ENCODE data around the gene SERPINA1.
"Not testable (repeated sequence)": the region's sequence is repeated elsewhere in the genome, so short reads cannot be mapped to it uniquely, and the experiment has no call there.

SERPINA1 gene

DNA sequence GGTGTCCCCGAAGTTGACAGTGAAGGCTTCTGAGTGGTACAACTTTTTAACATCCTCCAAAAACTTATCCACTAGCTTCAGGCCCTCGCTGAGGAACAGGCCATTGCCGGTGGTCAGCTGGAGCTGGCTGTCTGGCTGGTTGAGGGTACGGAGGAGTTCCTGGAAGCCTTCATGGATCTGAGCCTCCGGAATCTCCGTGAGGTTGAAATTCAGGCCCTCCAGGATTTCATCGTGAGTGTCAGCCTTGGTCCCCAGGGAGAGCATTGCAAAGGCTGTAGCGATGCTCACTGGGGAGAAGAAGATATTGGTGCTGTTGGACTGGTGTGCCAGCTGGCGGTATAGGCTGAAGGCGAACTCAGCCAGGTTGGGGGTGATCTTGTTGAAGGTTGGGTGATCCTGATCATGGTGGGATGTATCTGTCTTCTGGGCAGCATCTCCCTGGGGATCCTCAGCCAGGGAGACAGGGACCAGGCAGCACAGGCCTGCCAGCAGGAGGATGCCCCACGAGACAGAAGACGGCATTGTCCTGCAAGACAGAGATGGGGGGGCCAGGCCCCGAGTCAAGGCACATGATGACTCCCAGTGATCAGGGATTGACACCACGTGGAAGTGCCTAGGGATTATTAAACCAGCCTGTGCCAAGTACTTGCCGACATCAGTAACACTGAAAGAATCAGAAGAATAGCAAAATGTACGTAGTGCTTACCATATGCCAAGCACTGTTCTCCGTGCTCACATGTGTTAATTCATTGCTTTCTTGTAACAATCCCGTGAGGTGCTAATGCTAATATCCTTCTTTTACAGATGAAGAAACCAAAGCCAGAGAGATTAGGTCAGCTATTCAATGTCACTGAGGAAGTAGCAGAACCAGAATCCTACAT is 5.4 kb downstream of the SERPINA1 start:
- no peak for FAIRE-seq

DNA sequence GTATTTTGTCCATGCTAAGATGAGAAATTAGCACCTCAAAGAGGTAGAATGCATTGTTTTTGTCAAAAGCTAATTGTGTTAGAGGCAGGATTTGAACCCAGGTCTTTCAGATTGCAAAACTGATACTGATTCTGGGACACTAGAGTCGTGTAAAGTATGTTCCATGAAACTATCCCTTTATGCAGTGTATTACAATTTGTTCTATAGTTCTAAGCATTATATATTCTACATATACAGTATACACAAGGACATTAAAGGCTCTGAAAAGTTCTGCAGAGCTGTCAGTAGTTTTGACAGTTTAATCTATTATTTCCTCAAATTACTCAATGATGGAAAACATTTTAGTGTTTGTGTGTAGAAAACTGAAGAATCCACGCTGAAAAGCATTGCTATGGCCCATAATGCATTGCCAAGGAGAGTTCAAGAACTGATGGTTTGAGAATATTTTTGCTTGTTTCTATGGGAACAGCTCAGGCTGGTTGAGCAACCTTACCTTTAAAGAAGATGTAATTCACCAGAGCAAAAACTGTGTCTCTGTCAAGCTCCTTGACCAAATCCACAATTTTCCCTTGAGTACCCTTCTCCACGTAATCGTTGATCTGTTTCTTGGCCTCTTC is 6.2 kb downstream of the SERPINA1 start:
- FAIRE-seq = no peak

DNA sequence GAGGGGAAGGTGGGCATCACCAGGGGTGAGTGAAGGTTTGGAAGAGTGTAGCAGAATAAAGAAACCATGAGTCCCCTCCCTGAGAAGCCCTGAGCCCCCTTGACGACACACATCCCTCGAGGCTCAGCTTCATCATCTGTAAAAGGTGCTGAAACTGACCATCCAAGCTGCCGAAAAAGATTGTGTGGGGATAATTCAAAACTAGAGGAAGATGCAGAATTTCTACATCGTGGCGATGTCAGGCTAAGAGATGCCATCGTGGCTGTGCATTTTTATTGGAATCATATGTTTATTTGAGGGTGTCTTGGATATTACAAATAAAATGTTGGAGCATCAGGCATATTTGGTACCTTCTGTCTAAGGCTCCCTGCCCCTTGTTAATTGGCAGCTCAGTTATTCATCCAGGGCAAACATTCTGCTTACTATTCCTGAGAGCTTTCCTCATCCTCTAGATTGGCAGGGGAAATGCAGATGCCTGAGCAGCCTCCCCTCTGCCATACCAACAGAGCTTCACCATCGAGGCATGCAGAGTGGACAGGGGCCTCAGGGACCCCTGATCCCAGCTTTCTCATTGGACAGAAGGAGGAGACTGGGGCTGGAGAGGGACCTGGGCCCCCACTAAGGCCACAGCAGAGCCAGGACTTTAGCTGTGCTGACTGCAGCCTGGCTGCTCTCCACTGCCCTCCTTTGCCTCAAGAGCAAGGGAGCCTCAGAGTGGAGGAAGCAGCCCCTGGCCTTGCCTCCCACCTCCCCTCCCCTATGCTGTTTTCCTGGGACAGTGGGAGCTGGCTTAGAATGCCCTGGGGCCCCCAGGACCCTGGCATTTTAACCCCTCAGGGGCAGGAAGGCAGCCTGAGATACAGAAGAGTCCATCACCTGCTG is 7.0 kb downstream of the SERPINA1 start:
- no peak for FAIRE-seq

DNA sequence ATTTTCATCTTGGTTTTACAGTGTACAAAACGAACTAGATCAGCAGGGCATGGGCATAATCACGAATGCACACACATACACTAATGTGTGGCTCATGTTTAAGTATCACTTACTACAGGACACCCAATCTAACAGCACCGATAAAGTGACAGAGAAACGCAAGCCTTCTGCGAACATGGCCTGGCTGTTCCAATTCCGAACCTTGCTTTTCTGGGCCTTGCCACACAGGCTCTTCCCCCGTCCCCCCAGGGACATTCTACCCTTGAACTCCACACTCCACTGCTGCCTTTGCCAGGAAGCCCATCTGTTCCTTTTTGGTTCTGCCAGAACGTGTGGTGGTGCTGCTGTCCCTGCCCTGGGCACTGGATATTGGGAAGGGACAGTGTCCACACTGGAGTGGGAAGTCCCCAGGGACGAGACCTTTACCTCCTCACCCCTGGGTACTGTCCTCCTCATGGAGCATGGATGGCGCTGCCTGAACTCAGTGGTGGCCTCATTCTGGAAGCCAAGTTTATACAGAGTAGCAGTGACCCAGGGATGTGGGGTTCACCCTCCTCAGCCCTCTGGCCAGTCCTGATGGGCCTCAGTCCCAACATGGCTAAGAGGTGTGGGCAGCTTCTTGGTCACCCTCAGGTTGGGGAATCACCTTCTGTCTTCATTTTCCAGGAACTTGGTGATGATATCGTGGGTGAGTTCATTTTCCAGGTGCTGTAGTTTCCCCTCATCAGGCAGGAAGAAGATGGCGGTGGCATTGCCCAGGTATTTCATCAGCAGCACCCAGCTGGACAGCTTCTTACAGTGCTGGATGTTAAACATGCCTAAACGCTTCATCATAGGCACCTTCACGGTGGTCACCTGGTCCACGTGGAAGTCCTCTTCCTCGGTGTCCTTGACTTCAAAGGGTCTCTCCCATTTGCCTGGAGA is 7.9 kb downstream of the SERPINA1 start:
- FAIRE-seq = no peak

DNA sequence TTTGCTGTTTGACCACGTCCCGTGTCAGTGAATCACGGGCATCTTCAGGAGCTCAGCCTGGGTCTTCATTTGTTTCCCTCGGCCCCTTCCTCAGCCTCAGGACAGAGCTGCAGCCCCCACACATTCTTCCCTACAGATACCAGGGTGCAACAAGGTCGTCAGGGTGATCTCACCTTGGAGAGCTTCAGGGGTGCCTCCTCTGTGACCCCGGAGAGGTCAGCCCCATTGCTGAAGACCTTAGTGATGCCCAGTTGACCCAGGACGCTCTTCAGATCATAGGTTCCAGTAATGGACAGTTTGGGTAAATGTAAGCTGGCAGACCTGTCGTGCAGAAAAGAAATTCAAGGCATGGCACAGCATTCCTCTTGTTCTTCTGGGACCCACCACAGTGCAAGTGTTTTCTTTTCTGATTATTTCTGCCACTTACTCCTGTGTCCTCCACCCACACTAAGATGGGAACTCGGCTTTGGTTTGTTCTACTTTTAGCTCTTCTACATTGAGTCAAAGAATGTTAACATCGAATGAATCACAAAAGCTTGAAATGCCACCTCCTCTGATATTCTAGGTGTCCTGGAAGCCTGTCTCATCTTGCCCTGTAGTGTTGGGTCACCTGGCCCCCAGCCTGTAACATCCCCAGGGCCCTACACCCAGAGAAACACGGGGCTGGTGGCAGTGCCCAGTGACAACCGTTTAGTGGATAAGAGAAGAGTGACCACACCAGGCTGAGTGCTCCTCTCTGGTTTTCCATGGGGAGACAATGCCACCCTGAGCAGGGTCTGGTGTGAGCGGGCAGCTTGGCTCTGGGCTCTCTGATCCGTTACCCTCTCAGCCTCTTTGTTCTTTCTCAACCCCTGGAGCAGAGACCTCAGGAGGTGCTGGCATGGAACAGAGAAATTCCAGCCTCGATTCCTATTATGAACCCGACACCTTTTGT is 8.8 kb downstream of the SERPINA1 start:
- FAIRE-seq = no peak

DNA sequence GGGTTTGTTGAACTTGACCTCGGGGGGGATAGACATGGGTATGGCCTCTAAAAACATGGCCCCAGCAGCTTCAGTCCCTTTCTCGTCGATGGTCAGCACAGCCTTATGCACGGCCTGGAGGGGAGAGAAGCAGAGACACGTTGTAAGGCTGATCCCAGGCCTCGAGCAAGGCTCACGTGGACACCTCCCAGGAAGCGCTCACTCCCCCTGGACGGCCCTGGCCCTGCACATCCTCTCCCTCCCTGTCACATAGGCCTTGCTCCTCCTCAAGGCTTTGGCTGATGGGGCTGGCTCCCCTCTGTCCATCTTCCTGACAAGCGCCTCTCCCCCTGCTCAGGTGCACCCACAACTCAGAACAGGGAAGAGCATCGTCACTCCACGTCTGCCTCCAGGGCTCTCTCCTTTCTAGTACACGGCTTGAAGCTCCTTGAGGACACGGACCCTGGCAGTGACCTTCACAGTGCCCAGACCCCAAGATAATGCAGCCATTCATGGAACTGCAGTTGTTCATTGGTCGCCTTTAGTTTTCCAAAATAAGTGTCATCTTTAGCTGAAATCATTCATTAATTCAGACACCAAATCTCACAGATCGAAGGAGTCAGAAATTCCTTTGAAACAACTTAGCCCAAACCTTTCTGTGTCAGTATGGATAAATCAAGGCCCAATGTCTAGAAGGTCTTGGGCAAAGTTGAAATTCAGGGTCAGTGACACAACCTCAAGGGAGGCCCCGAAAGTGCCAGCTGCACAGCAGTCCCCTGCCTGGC is 9.7 kb downstream of the SERPINA1 start:
- no peak for FAIRE-seq

DNA sequence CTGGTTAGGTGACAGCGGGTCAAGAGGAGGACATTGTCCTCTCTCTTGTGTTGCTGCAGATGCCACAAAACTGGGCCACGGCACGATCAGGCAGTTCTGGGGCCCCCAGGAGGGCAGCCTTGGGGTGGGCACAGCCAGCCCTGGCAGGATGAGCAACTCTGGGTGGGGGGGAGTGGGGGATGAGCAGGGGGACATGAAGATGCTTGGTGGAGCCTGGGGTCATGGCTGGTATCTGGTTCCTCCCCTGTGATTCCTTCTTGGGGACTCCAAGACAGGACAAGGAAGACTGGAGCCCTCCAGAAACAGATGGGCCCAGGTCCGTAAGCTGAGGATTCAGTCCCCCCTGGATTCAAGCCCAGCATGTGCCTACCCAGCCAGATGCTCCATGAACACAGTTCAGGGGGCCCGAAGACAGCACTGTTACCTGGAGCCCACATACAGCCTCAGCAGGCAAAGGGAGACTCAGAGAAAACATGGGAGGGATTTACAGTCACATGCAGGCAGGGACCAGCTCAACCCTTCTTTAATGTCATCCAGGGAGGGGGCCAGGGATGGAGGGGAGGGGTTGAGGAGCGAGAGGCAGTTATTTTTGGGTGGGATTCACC is 10.4 kb downstream of the SERPINA1 start:
- no peak for FAIRE-seq

DNA sequence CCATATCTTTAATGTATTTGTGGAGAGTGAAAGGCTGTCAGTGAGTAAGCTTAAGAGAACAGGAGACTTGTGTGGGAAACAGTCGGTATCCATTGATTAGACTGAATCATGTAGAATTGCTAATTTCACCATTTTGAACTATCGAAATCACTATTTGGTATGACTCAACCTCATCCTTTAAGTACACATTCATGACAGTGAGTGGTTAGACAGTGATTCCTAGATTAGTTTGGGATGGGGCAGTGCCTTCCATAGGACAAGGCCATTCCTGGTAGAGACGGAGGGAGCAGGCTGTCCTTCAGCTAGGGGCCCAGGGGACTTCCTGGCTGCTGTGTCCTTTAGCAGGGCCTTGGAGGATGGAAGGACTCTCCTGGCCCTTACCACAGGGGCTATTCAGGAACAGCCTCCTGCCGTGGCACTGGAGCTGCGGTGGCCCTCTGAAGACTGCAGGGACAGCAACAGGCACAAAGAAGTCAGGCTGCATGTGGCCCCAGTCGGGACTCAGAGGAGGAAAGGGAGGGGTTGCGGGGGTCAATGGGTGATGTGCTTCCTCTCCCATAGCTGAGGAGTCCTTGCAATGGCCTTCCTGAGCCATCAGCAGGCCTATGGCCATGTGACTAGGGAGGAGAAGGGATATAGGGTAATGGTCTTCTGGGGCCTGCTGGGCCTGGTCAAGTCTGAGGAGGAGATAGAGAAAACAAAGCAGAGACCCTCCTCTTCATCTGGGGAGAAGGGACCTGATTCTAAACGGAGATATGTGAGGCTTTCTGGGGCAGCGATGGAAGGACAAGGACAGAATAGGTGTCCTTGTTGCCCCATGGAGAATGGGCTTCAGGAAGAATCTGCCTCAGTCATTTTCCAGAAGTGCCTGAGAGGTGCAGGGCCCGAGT is 11.2 kb downstream of the SERPINA1 start:
- FAIRE-seq = no peak

DNA sequence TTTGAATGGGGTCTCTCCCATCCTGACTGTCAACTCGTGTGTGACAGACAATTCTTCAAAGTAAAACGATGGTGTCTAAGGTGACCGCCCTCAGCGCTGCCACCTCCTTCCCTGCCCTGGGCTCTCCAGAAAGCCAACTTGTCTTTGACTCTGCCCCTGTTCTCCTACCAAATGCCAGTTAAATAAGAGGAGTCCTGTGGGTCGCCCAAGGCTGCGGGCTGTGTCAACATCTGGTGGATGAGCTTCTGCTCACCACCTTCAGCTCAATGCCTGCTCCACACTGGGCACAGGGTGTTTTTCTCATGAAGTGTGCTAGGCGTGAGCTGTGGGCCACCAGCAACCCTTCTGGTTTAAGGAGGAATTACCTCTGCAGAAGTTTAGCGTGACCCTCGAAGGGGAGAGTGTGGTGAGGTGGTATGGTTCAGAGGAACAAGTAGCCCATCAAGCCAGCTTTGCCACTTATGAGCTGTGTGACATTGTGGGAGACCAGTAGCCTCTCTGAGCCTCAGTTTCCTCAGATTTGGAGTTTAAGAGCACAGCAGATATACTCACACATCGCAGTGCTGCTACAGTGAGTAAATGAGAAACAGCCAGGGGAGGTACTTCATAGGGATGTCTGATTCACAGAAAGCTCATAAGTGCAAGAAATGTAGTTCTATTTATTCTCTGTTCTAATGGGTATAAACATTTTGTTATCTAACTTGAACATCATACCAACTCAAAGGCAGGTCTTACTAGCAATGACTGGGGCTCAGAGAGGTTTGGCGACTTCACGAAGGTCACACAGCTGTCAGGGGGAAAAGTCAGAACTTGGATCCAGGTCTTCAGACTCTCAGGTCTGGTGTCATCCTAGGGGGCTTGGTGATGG is 12.1 kb downstream of the SERPINA1 start:
- no peak for FAIRE-seq

DNA sequence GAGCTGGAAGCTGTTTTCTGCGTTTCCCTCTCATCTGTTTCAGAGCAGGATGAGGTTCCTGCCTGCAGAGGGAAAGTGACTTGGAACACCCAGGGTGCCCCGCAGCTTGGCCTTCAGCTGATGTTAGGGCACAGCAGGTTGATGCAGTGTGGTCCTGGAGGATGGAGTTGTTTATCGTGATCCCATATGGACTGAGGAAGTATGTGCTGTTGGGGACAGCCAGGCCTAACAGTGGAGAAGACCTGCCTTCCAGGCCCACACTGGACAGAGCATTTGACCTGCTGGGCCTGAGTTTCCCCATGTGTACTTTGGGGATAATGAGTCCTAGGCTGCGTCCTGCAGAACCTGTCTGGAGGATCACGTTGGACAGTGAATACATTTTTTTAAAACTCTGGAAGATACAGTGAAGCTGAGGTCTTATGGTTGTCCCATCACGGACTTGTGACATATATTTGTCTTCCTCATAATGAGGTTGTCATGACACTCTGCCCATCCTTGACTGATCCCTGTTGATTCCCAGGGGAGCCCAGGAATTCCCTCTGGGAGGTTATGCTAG is 12.8 kb downstream of the SERPINA1 start:
- FAIRE-seq = no peak

DNA sequence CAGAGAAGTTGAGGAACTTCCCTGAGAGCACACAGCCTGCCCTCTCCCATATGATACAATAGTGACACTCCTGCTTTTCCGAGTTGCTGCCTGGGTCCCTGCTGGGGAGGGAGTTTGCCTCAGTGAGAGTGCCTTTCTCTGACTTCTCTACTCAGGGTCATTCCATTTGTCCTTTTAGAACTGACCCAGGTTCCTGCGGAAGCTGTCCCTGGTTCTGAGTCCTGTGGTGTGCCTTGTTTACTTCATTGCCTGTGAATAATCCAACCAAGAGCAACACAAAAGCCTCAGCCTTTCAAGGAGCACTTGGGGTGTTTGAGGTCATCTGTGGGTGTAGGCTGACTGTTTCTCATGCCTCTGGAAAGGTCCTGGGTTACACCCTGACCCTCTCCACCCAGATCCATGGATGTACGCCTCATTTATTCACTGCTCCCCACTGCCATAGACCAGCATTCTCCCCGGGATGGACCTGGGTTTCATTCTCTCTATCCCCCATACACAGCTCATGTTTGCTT is 13.6 kb downstream of the SERPINA1 start:
- FAIRE-seq = no peak

DNA sequence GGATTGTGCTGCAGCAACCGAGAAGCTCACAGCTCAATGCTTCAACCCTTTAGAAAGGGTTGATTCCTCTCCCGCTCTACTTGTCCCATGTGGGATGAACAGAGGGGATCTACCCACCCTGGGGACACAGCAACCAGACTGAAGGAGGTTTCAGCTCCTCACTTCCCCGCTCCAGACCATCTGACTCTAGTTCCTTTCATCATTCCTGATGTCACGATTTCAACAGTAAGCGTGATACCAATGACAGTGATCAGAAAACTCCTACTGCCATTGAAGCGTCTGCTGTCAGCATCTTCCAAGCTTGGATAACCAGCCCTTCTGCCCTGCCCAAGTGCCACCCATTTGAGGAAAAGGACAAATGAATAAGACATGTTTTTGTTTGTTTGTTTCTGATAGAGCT is 14.3 kb downstream of the SERPINA1 start:
- FAIRE-seq = no peak

DNA sequence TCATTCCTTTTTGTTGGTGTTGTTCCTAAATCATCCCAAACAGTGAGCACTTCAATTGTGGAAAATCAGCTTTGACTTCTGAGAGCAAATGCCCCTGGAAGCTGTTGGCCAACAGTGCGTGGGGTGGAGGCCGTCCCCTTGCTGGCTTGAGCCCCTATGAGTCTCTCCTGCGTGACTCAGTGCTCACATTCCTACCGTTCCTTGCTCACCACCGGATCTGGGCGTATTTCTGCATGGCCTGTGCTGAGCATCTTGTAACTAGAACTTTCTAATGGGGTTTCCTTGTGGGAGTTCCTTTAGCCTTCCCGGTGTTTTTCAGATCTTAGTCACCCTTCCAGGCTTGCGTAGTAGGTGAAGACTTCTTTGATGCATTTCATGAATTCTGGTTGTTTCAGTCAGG is 14.7 kb downstream of the SERPINA1 start:
- FAIRE-seq = no peak

DNA sequence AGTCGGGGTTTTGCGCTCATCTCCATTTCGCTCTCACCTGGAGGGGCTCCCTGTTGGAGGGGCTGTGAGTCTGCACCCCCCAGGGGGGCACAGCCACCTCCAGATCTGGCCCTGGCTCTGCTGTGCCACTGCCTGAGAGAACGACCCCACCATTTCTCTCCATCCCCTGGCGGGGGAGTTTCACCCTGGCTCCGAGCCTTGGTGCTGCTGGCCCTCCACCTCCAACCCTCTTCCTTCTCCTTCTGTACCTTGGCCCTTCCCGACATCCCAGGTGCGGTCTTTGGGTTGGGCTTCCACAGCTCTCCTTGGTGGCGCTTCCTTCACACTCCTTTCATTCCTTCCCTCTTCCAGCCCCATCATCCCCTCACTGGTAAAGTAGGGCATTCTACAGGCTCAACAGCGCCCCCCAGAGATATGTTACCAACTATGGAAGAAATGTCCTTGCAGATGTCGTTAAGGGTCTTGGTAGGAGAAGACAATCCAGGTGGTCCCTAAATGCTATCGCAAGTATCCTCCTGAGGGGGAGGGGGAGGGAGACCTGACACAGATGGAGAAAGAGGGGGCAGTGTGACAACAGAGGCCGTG is 16.3 kb downstream of the SERPINA1 start:
- no peak for FAIRE-seq

DNA sequence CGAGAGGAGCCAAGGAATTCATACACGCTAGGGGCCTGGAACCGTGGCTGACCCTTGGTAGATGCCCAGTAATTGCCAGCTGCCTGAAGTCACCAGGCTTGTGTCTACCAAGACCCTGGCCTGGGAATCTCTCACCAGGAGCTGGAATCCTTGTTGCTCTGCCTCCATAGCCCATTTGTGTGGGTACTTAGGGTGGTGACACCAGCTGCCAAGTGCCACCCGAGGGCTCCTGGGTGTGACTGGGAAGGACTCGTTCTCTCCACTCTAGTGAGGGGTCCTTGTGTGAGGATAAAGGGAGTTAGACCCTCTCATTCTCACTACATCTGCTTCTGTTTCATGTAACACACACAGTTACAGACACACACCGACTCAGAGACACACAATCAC is 17.9 kb downstream of the SERPINA1 start:
- no peak for FAIRE-seq

DNA sequence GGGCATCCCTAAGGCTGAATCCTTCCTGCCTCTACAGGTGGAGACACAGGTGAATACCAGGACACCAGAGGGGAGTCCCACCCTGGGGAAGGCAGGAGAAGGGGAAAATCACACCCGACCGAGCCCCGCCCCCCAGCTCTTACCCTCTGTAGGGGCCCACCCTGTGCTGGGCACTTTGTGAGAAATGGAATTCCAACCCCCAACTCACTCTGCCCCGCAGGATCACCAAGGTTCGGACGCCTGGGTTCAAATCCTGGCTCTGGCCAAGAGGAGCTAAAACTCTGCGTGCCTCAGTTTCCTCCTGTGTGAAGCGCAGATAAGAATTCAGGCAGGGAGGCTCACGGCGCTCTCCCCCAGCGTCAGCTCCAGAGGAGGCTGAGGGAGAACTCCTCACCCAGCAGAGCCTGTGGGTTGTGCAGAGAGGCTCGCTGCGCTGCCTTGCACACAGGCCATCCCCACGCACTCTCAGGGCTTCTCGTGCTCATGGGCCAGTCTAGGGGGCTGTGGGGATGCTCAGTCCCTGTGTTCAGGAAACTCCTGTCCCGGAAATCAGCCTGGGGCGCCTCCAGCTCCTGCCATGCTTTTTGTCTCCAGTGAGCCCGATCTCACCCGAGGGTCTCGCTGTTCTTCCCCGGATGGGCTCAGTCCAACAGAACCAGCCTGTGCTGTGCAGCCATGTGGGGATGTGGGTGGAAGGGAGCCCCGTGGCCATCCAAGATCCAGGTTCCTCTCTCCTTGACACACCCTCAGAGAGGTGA is 18.5 kb downstream of the SERPINA1 start:
- FAIRE-seq = not testable (repeated sequence)

Measured in TTC549 (cell line).